GM12873 (cell line): ENCODE results near the gene NABP1.

Source experiments
- TF ChIP-seq, protein P1 (sequence below): IDR thresholded peaks from 2 replicates; pipeline ENCODE4 v1.5.1; 2012; ENCODE audit warnings: low read depth, mild to moderate bottlenecking, moderate library complexity, low read length, control low read depth; ENCODE audit not compliant: insufficient read depth; ENCODE audit errors: missing control alignments

NABP1 gene

DNA sequence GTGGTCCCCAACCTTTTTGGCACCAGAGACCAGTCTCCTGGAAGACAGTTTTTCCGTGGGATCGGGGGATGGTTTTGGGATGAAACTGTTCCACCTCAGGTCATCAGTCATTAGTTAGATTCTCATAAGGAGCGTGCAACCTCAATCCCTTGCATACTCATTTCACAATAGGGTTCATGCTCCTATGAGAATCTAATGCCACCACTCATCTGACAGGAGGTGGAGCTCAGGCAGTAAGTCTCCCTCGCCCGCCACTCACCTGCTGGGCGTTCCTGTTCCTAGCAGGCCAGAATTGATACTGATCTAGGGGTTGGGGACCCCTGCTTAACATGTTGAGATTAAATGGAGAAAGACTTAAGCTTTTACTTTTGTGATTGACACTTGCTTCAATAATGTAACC, 9.9 kb downstream of the NABP1 start:
- TF ChIP-seq, protein P1, sequence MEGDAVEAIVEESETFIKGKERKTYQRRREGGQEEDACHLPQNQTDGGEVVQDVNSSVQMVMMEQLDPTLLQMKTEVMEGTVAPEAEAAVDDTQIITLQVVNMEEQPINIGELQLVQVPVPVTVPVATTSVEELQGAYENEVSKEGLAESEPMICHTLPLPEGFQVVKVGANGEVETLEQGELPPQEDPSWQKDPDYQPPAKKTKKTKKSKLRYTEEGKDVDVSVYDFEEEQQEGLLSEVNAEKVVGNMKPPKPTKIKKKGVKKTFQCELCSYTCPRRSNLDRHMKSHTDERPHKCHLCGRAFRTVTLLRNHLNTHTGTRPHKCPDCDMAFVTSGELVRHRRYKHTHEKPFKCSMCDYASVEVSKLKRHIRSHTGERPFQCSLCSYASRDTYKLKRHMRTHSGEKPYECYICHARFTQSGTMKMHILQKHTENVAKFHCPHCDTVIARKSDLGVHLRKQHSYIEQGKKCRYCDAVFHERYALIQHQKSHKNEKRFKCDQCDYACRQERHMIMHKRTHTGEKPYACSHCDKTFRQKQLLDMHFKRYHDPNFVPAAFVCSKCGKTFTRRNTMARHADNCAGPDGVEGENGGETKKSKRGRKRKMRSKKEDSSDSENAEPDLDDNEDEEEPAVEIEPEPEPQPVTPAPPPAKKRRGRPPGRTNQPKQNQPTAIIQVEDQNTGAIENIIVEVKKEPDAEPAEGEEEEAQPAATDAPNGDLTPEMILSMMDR = no peak

- TF ChIP-seq, protein P1 = no peak
These were observed 11.2 kb downstream of the NABP1 start for GRCh38 chr2:191688934-191689695.

DNA sequence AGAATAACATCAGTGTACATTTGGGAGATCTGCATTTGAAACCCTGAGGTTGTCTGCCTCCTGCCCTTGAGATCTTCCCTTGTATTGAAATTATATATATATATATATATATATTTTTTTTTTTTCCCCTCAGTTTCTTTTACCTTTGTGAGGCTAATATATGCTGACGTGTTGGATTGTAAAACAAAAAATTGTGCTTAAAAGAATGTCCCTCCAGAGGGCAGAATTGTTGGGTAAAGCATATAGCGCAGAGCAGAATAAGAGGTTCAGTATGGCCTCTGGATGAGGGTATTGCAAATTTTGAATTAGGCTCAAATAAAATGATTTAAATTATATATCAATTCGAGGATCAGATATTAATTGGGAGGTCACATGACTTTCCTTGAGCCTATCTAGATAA, 12.4 kb downstream of the NABP1 start:
- TF ChIP-seq, protein P1 = no peak

DNA sequence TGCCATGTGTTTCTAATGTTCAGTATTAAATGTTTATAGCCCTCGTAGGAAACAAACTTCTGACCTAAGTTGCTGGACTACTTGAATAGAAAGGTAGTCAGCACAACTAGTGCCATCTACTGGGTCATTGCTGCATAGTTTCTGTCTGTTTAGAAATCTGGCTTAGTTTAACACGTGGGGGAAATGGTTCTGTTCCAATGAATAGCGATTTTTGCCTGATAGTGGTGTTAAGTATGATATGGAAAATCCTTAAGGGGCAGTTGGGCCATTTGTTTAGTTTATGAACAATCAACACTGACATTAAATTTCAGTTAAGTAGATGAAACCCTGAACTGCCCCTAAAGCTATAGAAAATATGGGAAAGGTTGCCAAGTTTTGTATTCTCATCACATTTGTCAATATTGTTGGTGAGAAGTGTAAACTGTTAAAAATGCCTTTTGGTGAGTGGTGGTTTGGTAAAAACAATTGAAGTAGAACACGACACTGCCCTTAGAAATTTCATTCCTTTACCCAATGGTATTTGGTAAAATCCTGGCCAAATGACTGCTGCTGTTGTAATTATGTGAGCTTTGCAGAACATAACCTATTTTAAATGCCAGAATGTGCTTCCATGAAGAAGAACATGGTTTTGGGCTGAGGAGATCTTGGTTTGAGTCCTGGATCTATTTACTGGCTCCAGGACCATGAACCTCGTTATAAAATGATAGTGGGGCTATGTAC, 13.2 kb downstream of the NABP1 start:
- TF ChIP-seq, protein P1 = peak; percentile 81

GRCh38 chr2:191691898-191692297, 14.0 kb downstream of the NABP1 start:
- TF ChIP-seq, protein P1 = no peak

DNA sequence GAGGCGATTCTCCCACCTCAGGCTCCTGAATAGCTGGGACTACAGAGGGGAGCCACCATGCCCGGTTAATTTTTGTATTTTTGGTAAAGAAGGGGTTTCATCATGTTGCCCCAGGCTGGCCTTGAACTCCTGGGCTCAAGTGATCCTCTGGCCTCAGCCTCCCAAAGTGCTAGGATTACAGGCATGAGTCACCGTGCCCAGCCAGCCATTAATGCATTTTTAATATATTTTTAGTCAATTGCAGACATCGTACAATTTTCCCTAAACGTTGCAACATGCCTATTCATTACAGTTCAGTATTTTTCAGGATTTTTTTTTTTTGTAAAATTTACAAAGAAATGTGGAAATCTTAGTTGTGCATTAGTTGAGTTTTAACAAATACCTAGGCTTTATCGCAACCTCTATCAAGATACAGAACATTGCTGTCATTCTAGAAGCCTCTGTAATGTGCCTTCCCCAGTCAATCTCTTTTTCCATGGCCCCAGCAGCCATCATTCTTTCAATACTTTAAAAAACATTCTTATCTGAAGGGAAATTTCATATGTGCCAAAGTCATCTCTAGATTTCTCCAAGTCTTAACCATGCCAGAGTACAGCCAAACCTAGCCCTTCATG, 14.7 kb downstream of the NABP1 start:
- TF ChIP-seq, protein P1 = no peak

- TF ChIP-seq, protein P1 = no peak
These were observed 15.2 kb downstream of the NABP1 start for GRCh38 chr2:191693166-191693565.
